Dendritic cell treated with granulocyte-macrophage colony-stimulating factor and Interleukin-4, amounts not matched to agents 40 ng/mL and 50 ng/mL, for 4 days (primary cell): ENCODE results near the gene POLR3K.
A peak's percentile ranks its signal among the peaks of the same experiment; 100 is the strongest.

Experiments used
- H3K27ac Mint-ChIP-seq: one replicate; pipeline ENCODE4 v1.8.0; 2022; ENCODE audit warnings: mild to moderate bottlenecking, mixed read lengths
- H3K27me3 Mint-ChIP-seq: one replicate; pipeline ENCODE4 v1.8.0; 2022; ENCODE audit warnings: mild to moderate bottlenecking, mixed read lengths
- H3K36me3 Mint-ChIP-seq: one replicate; pipeline ENCODE4 v1.8.0; 2022; ENCODE audit warnings: low read depth, mixed read lengths
- H3K4me1 Mint-ChIP-seq: one replicate; pipeline ENCODE4 v1.8.0; 2022; ENCODE audit warnings: low read depth, mixed read lengths
- H3K4me3 Mint-ChIP-seq: one replicate; pipeline ENCODE4 v1.8.0; 2022; ENCODE audit warnings: mild to moderate bottlenecking, moderate library complexity, mixed read lengths
- H3K9me3 Mint-ChIP-seq: one replicate; pipeline ENCODE4 v1.8.0; 2022; ENCODE audit warnings: mixed read lengths
- intact Hi-C: fragments of 100-400 bp; cut with micrococcal nuclease; formaldehyde crosslinking; loops from one replicate; pipeline ENCODE4 v1.15.0; 2022

The POLR3K gene

GRCh38 chr16:74747-75334 lies 21.4 kb upstream of the POLR3K start:
- Mint-ChIP-seq H3K36me3 (peaks cover 16% of the 10 kb centered on the region), H3K4me1 (peaks cover 44% of the 10 kb centered on the region), H3K27me3 (peaks cover 56% of the 10 kb centered on the region), H3K9me3 (no peaks in the 10 kb centered on the region), H3K4me3 (no peak overlapping the region), H3K27ac (no peak overlapping the region)
- intact Hi-C loops: no loop called here

GRCh38 chr16:74051-74746 lies 20.8 kb upstream of the POLR3K start:
- Mint-ChIP-seq H3K4me1 (peaks cover 37% of the 10 kb centered on the region), H3K4me3 (no peak overlapping the region), H3K27ac (peak overlapping the region; percentile 13), H3K36me3 (peaks cover 9% of the 10 kb centered on the region), H3K9me3 (no peaks in the 10 kb centered on the region), H3K27me3 (peaks cover 62% of the 10 kb centered on the region)
- intact Hi-C loops: no loop called here

DNA sequence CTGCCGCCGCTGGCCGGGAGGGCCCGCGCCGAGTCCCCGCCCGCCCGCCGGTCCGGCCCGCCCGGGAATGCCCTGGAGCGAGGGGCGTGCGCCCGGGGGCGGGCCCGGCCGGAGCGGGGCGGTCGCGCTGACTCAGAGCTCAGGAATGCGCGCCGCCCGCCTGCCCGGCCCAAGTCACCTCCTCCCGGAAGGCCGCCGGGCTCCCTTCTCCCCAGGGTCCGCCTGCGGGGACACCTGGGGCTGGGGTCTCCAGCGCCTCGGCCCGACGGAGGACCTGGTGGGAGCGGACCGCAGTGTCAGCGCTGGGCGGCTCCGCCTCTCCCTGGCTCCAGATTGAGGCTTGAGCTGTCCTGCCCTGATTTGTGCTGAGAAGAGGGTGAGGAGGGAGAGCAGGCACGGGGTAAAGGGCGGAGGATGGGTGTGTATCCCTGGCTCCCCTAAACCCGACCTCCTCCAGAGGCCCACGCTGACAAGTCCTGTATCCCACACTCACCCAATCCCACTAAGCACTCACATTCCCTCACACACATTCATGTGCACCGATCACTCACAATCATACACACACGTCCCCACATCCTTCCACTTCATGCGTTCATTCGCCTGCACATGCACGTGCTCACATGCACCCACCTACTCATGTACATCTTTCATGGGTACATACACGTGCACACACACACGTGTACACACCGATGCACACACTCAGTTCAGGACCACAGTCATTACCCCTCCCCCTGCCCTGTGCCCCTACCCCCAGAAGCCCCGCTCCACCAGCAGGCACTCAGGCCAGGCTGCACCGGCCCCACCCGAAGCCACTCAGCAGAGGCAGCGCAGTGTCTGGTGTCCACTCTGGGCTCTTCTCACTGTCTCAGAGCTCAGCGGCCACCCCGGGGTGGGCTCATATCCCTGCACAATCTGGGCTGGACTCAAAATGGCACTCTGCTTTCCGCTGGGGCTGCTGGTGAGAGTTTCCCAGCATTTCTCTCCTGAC lies 19.4 kb upstream of the POLR3K start, which contains the start of gene RHBDF1:
RHBDF1 (minus strand) TSS at position 71 of the 988 bp plus-strand sequence. CDS start 7,616 bp downstream, outside the sequence.
- Mint-ChIP-seq H3K9me3 (no peaks in the 10 kb centered on the region), H3K4me3 (peak within 1 kb of the TSS; percentile 56), H3K27ac (no peak within 1 kb of the TSS), H3K4me1 (peaks cover 31% of the 10 kb centered on the region), H3K27me3 (peaks cover 74% of the 10 kb centered on the region), H3K36me3 (no peaks in the 10 kb centered on the region)
- intact Hi-C loops: no loop called here

- Mint-ChIP-seq H3K4me1 (peaks cover 23% of the 10 kb centered on the region), H3K27me3 (peaks cover 83% of the 10 kb centered on the region), H3K36me3 (no peaks in the 10 kb centered on the region), H3K9me3 (no peaks in the 10 kb centered on the region), H3K4me3 (peak overlapping the region; percentile 56), H3K27ac (no peak overlapping the region)
- intact Hi-C loops: no loop called here
These were observed 18.4 kb upstream of the POLR3K start for GRCh38 chr16:71540-72401.

DNA sequence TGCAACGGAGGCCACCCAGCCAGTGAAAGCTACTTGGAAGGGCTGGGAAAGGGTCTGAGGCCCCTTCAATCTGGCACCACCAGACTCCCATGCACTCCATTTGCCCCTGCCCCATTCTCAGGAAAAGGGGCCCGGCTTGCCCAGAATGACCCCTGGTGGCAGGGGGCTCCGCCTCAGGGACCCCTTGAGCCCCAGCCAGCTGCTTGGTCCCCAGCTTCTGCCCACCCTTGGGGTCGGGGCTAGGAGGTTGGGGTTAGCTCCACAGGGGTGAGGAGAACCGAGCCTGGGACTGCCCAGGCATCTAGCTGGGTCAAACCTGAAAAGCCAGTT lies 17.8 kb upstream of the POLR3K start:
- intact Hi-C loops: no loop called here
- no peaks in the 10 kb centered on the region for H3K9me3 Mint-ChIP-seq
- H3K27ac Mint-ChIP-seq: no peak overlapping the region
- H3K4me3 Mint-ChIP-seq: no peak overlapping the region
- no peaks in the 10 kb centered on the region for H3K36me3 Mint-ChIP-seq
- peaks cover 81% of the 10 kb centered on the region for H3K27me3 Mint-ChIP-seq
- peaks cover 17% of the 10 kb centered on the region for H3K4me1 Mint-ChIP-seq

GRCh38 chr16:69181-69580 lies 15.8 kb upstream of the POLR3K start:
- Mint-ChIP-seq H3K27ac (no peak overlapping the region), H3K36me3 (no peaks in the 10 kb centered on the region), H3K4me1 (peaks cover 14% of the 10 kb centered on the region), H3K9me3 (no peaks in the 10 kb centered on the region), H3K4me3 (no peak overlapping the region), H3K27me3 (peaks cover 73% of the 10 kb centered on the region)
- intact Hi-C loops: no loop called here

- H3K9me3 Mint-ChIP-seq: no peaks in the 10 kb centered on the region
- peaks cover 66% of the 10 kb centered on the region for H3K27me3 Mint-ChIP-seq
- H3K36me3 Mint-ChIP-seq: no peaks in the 10 kb centered on the region
- intact Hi-C loops: no loop called here
- H3K4me1 Mint-ChIP-seq: peaks cover 13% of the 10 kb centered on the region
- no peak overlapping the region for H3K4me3 Mint-ChIP-seq
- H3K27ac Mint-ChIP-seq: no peak overlapping the region
These were observed 14.7 kb upstream of the POLR3K start for GRCh38 chr16:67884-68789.

GRCh38 chr16:67183-67791 lies 13.9 kb upstream of the POLR3K start:
- H3K36me3 Mint-ChIP-seq: no peaks in the 10 kb centered on the region
- H3K9me3 Mint-ChIP-seq: no peaks in the 10 kb centered on the region
- intact Hi-C loops: no loop called here
- no peak overlapping the region for H3K4me3 Mint-ChIP-seq
- H3K27me3 Mint-ChIP-seq: peaks cover 66% of the 10 kb centered on the region
- H3K27ac Mint-ChIP-seq: no peak overlapping the region
- peaks cover 8% of the 10 kb centered on the region for H3K4me1 Mint-ChIP-seq

GRCh38 chr16:66309-67182 lies 13.1 kb upstream of the POLR3K start:
- H3K4me1 Mint-ChIP-seq: peaks cover 8% of the 10 kb centered on the region
- no peaks in the 10 kb centered on the region for H3K9me3 Mint-ChIP-seq
- intact Hi-C loops: no loop called here
- H3K4me3 Mint-ChIP-seq: no peak overlapping the region
- peaks cover 64% of the 10 kb centered on the region for H3K27me3 Mint-ChIP-seq
- H3K27ac Mint-ChIP-seq: no peak overlapping the region
- no peaks in the 10 kb centered on the region for H3K36me3 Mint-ChIP-seq

DNA sequence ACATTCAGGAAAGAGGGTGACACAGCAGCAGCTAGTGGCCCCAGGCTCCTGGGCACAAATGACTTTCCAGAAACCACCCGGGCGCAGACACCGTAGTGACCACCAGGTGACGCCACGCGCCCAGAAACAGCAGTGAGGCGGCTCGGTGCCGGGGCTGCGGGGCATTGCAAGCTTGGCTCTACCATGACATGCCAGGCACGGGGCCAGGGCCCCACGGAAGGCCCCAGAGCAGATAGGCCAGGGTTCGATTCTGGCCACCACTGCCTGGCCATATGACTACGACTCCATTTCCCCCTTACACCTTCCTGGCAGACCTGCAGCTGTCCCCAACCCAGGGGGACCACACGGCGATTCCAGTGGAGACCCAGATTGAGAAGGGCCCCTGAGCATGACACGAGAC lies 12.3 kb upstream of the POLR3K start:
- Mint-ChIP-seq H3K4me3 (no peak overlapping the region), H3K9me3 (no peaks in the 10 kb centered on the region), H3K4me1 (peaks cover 8% of the 10 kb centered on the region), H3K27me3 (peaks cover 56% of the 10 kb centered on the region), H3K36me3 (no peaks in the 10 kb centered on the region), H3K27ac (no peak overlapping the region)
- intact Hi-C loops: loop anchor here (1.0 kb wide), 1 partner anchor 32 kb away; no protein-coding TSS in a partner anchor

DNA sequence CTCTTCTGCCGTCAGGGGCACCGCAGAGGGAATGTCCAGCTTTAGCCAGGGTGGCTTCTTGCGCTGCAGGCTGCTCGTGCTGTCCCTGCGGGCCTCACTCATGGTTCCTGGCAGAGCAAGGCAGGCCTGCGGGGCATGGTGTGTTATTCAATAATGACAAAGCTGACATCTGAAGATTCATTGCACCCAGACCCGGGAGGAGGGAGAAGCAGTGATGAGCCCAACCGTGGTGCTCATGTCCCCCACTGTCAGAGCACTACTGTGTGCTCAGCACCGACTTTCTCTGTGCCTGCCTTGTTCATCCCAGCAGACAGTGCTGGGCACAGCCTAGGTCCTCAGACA lies 11.5 kb upstream of the POLR3K start:
- Mint-ChIP-seq H3K36me3 (no peaks in the 10 kb centered on the region), H3K4me1 (peaks cover 8% of the 10 kb centered on the region), H3K9me3 (no peaks in the 10 kb centered on the region), H3K27ac (no peak overlapping the region), H3K27me3 (peaks cover 48% of the 10 kb centered on the region), H3K4me3 (no peak overlapping the region)
- intact Hi-C loops: loop anchor here (1.0 kb wide), 1 partner anchor 32 kb away; no protein-coding TSS in a partner anchor
